GM19372 (cell line): Measurements from ENCODE around the gene MAMSTR.
"Not testable (repeated sequence)": the region's sequence is repeated elsewhere in the genome, so short reads cannot be mapped to it uniquely, and the experiment has no call there.

ENCODE experiments used
- ATAC-seq: cut with Tn5 transposase; IDR thresholded peaks from one replicate; pipeline ENCODE4 v1.9.1; 2021; ENCODE audit warnings: mild to moderate bottlenecking, low read depth, moderate library complexity; ENCODE audit not compliant: unreplicated experiment

MAMSTR gene

DNA sequence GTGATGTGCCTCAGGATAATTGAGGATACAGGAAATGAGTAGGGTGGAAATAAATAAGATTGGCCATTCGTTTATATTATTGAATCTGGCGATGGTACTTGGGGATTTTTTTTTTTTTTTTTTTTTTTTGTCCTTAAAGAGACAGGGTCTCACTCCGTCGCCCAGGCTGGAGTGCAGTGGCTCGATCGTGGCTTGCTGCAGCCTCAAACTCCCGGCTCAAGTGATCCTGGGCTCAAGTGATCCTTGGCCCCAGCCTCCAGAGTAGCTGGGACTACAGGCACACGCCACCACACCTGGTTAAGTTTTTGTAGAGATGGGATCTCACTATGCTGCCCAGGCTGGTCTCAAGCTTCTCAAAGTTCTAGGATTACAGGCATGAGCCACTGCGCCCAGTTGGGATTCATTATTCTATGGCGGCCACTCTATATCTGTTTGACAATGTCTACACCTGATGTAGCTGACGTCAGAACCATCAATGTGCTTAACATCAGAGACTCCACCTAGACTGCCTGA, 2.7 kb upstream of the MAMSTR start:
- no peak for ATAC-seq

- peak; percentile 78 for ATAC-seq
These were observed 1.2 kb upstream of the MAMSTR start for GRCh38 chr19:48720613-48721296.

GRCh38 chr19:48720251-48720612, 707 bp upstream of the MAMSTR start:
- ATAC-seq: no peak

DNA sequence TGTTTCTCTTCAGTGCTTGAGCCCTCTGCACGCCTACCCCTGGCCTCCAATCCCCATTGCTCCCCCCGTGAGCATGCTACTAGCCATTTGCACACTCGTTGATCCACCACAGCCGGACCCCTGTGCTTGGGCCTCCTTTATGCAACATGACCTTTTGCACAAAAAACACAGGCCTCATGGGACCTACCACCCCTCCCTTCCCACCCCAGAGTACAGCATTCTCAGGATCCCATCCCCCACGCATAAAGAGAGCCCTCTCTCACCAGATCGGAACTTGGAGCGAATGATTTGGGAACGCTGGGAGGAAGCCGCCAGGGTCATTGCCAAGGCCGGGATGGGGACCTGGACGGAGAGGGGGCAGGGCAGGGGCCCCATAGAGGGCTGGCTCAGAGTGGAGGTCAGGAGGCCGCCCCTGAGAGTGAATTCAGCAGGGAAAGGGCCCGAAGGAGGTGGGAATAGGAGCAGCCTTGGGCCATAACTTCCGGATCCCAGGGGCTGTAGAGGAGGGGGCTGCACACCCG, 754 bp downstream of the MAMSTR start:
- no peak for ATAC-seq

- ATAC-seq: not testable (repeated sequence)
These were observed 1.4 kb downstream of the MAMSTR start for GRCh38 chr19:48718106-48718505.

DNA sequence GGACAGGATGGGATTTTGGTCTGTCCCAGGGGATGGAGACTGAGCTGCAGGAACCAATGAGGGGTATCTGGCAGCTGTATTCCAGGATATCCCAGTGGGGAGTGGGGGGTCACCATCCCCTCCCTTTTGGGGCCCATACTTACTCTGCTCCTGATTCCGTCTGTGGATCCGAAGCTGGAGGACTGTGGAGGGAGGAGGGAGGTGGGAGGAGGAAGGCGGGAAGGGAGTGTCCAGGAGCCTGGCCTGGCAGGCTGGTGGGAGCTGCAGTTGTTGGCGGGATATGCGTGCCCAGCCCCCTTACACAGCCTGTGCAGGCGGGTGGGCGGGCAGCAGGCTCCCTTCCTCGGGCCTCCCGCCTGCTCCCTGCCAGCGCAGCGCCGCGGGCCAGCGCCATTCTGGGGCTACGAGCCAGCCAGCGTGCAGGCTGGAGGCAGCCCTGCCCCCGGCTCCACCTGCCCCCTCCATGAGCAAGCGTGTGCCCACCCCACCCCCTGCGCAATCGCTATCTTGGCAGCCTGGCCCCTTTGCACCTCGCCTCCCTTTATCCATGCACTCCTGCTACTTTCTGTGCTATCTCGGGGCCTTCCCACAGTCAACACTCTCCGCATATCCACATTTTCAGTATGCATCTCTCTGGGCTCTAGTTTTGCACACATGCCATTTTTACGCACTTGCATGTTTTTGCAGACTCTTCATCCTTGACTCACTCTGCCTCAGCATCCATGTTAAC, 2.8 kb downstream of the MAMSTR start:
- no peak for ATAC-seq

GRCh38 chr19:48715681-48716171, 3.8 kb downstream of the MAMSTR start:
- no peak for ATAC-seq

DNA sequence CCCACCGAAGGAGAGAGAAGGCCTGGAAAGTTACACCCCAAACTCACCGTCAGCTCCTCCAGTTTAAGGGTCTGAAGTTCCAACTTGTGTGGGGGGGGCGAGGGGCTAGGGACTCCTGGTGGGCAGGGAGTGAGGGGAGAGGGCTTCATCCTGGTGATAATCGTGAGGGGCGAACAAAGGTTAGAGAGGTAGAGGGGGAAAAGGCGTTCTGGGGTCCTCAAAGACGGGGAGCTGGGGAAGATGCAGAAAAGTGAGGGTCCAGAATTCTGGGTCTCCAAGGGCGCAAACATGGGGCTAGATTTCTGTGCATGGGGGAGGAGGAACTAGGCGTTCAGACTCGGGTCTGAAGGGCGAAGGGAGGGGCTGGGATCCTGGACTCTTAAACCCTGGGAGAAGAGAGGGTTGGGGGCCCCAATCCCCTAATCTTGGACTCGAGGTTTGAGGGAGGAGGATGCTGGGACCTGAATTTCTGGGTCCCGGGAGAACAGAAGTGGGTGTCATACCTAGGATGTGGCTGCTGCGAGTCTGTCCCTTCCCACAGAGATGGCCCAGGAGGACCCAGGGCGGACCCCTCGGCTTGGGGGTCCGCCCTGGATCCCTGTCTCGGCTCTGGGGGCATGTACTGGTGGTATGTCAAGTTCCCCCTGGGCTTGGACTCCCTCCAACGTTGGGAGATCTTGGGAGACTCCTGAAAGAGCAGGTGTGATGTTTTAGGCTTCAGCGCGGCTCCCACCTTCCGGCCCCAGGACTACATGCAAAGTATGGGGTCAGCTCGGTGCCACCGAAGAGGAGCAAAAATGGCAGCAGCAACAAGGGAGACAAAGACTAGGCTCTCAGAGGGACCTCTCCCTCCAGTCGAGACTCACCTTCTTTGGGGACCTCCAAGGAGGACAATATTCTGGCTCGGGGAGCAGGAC, 4.5 kb downstream of the MAMSTR start:
- no peak for ATAC-seq

DNA sequence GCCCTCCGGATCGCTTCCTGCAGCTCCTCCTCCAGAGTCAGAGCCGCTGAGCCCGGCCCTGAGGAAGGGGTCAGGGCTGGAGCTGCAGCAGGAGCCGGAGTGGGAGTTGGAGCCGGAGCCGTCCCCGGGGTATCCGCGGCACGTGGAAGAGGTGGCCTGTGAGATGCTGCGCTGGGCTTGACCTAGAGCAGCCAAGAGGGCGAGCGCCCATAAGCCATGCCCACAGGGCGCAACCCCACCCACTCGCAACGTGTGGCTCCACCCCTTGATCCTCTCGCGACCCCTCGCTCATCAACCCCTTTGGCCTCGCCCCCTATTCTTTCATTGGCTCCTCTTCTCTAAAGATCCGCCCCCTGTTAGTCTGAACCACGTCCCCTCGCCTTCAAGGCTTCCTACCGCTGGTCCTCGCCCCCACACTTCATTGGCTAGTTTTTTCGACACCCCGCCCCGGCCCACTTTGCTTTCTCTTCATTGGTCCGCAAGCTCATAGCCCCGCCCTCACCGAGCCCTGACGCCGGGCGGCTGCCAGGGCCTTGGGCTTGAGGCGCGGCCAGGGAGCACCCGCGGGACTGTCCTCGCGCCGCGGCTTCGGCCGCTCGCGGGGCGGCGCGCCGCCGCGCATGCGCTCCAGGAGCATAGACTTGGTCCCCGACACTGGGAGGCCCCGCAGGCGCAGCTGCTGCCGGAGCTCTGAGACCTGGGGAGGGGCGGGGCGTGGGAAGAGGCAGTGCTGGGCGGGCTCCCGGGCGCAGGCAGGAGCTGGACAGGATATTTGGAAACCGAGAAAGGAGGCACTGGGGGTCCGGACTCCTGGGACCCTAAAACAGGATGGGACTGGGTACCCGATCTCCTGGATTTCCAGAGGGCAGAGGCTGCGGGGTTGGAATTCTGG, 5.4 kb downstream of the MAMSTR start:
- peak; percentile 87 for ATAC-seq

DNA sequence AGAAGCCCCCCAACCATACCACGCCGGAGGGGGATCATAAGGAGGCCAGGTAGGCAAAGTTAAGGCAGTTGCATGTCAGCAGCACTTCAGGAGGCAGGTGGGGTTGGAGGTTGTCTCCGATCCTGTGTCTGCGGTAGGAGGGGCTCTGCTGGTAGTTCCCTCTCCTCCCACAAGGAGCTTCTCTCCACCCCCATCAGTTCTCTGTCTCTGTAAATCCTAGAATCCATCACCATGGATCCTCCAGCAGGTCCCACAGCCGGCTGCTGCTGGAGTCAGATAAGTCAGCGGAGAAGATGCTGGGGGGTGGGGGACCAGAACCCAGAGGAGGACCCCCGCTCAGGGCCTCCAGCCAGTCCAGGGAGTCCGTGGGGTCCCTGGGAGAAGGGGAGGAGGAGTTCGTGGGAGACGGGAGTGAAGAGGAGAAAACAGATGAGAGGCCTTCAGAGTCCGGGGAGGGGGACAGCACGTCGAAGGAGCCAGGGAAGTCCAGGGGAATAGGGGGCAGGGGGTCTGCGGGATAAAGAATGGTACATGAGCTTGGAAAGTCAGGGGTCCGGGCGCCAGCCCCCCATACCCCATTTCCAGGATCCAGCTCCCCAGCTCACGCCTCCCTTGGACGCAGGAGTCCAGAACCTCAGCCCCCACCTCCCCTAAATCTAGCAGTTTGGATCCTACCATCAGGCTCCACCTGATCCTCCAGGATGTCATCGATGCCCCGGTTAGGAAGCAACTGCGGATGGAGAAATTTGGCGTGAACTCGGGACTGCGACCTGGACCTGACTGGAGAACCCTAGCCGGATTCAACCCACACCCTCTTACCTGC, 6.3 kb downstream of the MAMSTR start:
- no peak for ATAC-seq

- no peak for ATAC-seq
These were observed 8.3 kb downstream of the MAMSTR start for GRCh38 chr19:48711106-48711662.

- ATAC-seq: no peak
These were observed 11.1 kb downstream of the MAMSTR start for GRCh38 chr19:48708471-48708870.

DNA sequence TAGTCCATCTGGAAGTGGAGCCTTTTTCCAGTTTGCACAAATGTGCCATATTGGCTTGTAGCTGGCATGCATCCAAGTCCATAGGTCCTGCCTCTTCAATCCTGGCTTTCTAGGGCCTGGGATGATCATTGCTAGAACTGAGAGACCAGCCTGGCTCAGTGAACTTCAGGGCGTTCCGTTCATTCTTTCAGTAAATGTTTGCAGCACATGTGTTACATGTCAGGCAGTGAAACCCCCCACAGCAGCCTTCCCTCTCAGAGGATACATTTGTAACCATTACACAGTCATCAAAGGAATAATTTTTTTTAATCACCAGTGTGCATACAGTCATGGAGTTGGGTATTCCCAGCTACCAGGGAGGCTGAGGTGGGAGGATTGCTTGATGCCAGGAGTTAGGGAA, 14.1 kb downstream of the MAMSTR start:
- no peak for ATAC-seq

GRCh38 chr19:48703316-48703715, 16.2 kb downstream of the MAMSTR start:
- ATAC-seq: no peak

DNA sequence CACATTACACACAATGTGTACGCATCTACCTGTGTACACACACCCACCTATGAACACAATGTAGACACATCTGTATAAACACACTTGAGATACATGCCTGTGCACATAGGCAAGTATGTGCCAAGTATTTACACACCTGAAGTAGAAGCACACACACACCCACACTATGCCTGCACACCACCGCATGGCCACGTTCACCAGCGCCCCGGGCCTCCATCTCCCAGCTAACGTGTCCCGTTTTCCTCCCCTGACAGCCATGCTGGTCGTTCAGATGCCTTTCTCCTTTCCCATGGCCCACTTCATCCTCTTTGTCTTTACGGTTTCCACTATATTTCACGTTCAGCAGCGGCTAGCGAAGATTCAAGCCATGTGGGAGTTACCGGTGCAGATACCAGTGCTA, 16.8 kb downstream of the MAMSTR start:
- ATAC-seq: no peak

- no peak for ATAC-seq
These were observed 21.5 kb downstream of the MAMSTR start for GRCh38 chr19:48698046-48698445.

DNA sequence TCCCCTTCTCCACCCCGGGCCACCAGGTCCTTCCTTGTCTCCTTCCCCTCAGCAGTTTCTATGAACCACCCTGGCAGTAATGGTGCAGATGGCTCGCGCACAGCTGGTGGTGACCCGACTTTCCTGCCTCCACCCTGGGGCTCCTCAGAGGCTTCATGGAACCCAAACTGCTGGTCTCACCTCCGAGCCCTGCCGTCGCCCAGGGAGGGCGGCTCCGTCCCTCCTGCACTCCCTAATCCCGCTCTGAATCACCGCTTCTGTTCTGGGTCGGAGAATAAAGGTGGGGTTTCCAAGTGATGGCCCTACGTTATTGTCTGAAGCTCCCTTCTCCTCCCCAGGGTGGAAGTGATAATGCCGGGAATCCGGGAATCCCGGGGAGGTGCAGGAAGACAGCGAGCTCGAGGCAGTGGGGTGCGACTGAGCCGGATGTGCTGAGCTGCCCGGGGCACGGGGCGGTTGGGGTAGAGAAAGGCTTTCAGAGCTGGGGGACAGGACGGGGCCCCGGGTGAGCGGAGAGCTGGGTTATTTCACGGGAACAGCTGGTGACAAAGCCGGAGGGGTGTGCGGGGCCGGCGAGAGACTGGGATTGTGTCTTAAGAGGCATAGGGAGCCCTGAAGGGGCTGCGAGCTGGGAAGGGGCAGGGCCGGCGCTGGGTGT, 23.0 kb downstream of the MAMSTR start:
- no peak for ATAC-seq

GRCh38 chr19:48695743-48696352, 23.7 kb downstream of the MAMSTR start, which contains the start of gene FUT2:
Gene FUT2, plus strand, starts transcription at chr19:48695971. Its CDS starts 6,986 bp downstream, at chr19:48702957.
- no peak for ATAC-seq
